GM20000 (cell line): ENCODE data around the gene ZFR.

Experiments
- DNase-seq: peaks from one replicate; pipeline ENCODE4 v3.0.0; 2012; ENCODE audit warnings: low spot score
- CTCF ChIP-seq: IDR thresholded peaks from 2 replicates; pipeline ENCODE4 v1.5.1; 2012; ENCODE audit warnings: mild to moderate bottlenecking, control low read depth; ENCODE audit errors: extremely low read depth, missing control alignments

The ZFR gene

DNA sequence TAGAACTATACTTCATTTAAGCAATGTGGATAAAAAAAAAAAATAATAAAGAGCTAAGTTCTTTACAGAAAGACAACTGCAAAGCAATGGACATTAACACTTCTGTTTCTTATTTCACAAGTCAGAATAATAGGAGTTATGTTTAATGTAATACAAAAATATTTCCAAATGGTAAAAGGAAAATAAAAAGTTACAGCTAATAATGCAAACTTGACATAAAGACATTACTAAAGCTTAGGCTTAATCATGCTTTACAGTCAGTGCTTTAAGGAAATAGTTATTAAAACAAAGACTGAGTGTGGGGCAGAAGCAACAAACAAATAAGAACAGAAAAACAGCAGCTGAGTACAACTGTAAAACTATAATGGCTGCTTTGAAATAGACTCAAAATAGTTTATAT lies 56.7 kb downstream of the ZFR start:
- TF ChIP-seq CTCF: no peak

DNA sequence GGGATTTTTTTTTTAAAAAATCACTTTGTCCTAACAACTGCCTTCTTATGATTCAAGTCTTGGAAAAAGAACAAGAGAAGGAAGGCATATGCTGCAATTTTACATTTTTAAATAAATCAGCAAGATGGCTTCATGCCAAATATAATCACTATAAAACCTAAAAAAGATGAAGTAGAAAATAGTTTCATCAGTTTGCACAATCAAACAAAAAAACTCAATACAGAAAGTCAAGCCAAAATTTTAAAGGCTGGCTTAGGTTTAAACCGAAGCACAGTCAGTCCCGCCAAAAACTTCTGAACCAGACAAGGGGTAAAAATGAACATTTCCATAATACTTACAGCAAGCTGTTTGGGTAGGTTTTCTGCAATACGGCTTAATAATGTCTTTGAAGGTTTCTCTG lies 57.3 kb downstream of the ZFR start:
- no peak for TF ChIP-seq CTCF
- DNase-seq: no peak

More for the DNA sequence above, 56.7 kb downstream of the ZFR start:
- DNase-seq: no peak

- TF ChIP-seq CTCF: no peak
- no peak for DNase-seq
Observed at GRCh38 chr5:32384621-32385020, 59.9 kb downstream of the ZFR start.

DNA sequence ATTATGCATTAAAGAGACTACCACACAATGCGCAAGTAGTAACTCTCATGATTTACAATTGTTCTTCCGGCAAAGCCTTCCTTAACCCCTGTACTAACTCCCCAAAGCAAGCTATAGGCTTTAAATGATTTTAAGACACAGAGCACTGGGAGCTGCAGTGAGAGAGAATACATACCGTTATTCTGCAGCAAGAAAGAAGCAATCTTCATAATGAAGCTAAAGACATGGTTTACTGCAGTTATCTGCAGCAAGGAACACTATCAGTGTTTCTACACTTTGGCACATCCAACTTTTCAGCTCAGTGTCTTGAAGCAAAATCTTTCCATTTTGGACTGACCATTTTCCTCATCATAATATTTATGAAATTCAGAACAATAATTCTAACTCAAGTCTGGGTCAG lies 61.0 kb downstream of the ZFR start:
- DNase-seq: no peak
- no peak for TF ChIP-seq CTCF

- TF ChIP-seq CTCF: no peak
Observed at GRCh38 chr5:32383065-32383464, 61.5 kb downstream of the ZFR start.

GRCh38 chr5:32379421-32379820 lies 65.1 kb downstream of the ZFR start:
- no peak for DNase-seq
- TF ChIP-seq CTCF: no peak

More at GRCh38 chr5:32383065-32383464, 61.5 kb downstream of the ZFR start:
- DNase-seq: no peak

DNA sequence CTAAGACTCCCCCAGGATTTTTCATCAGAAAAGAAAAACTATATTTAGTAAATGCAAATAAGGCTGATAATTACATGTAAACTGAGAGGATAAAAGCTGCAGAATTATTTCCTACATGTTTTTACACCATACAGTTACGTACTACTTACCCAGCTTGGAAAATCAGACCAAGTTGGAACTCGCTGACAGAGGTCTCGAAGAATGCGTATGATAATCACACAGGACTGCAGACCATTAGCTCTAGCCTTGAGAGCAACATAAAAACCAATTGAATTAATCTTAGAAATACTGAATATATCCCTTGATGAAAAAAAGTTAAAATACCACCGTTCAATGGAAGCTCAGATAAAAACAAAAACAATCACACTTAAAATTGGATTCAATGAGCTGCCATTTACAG lies 65.6 kb downstream of the ZFR start:
- no peak for TF ChIP-seq CTCF
- no peak for DNase-seq
